Mucosa of rectum (tissue), 2 donors: ENCODE results near the gene SPPL2A.

ENCODE experiments used
- H3K27ac ChIP-seq, 2 donors: one replicate each; pipeline ENCODE4 v1.7.0; 2013; ENCODE audit warnings: inconsistent platforms in 2 of 2, low read depth in 2 of 2, low read length in 2 of 2
- H3K27me3 ChIP-seq, 2 donors: one replicate each; pipeline ENCODE4 v1.7.0; 2013; ENCODE audit warnings: low read length in 2 of 2; ENCODE audit not compliant: control insufficient read depth in 2 of 2, insufficient read depth in 2 of 2
- H3K36me3 ChIP-seq, 2 donors: one replicate each; pipeline ENCODE4 v1.7.0; 2013; ENCODE audit warnings: low read length in 2 of 2; ENCODE audit not compliant: control insufficient read depth in 2 of 2, insufficient read depth in 2 of 2
- H3K4me1 ChIP-seq, 2 donors: one replicate each; pipeline ENCODE4 v1.7.0; 2013; ENCODE audit warnings: low read length in 2 of 2, mild to moderate bottlenecking in 1 of 2; ENCODE audit not compliant: control insufficient read depth in 2 of 2, insufficient read depth in 2 of 2
- H3K4me3 ChIP-seq, 2 donors: one replicate each; pipeline ENCODE4 v1.7.0; 2013; ENCODE audit warnings: low read length in 2 of 2
- H3K9ac ChIP-seq, 2 donors: one replicate each; pipeline ENCODE4 v1.7.0; 2013; ENCODE audit warnings: low read length in 2 of 2, low read depth in 1 of 2, mild to moderate bottlenecking in 1 of 2
- H3K9me3 ChIP-seq, 2 donors: one replicate each; pipeline ENCODE4 v1.7.0; 2013; ENCODE audit warnings: low read length in 2 of 2; ENCODE audit not compliant: control insufficient read depth in 2 of 2
- donor health status: healthy.
- donor health status: Normal muscosa, but diverticular disease.

Gene SPPL2A

GRCh38 chr15:50800715-50801114, 35.2 kb upstream of the SPPL2A start:
- Histone ChIP-seq H3K9me3 (no peaks in the 10 kb centered on the region), H3K4me1 (peaks cover 3 to 24% of the 10 kb centered on the region in 2 donors), H3K9ac (no peak overlapping the region)

GRCh38 chr15:50798684-50799083, 33.2 kb upstream of the SPPL2A start:
- H3K4me1 ChIP-seq: peaks cover 6 to 32% of the 10 kb centered on the region in 2 donors
- peak overlapping the region; percentile 49 to 80 for H3K27ac ChIP-seq

More at GRCh38 chr15:50800715-50801114, 35.2 kb upstream of the SPPL2A start:
- no peaks in the 10 kb centered on the region for H3K36me3 ChIP-seq
- H3K4me3 ChIP-seq: no peak overlapping the region
- H3K27ac ChIP-seq: no peak overlapping the region
- H3K27me3 ChIP-seq: no peaks in the 10 kb centered on the region

GRCh38 chr15:50797926-50798325, 32.4 kb upstream of the SPPL2A start:
- Histone ChIP-seq H3K4me3 (no peak overlapping the region), H3K36me3 (no peaks in the 10 kb centered on the region), H3K27me3 (no peaks in the 10 kb centered on the region), H3K9me3 (no peaks in the 10 kb centered on the region), H3K4me1 (peaks cover 5 to 28% of the 10 kb centered on the region in 2 donors), H3K9ac (no peak overlapping the region), H3K27ac (peak overlapping the region; percentile 49 to 80)

More at GRCh38 chr15:50798684-50799083, 33.2 kb upstream of the SPPL2A start:
- Histone ChIP-seq H3K4me3 (no peak overlapping the region), H3K9ac (no peak overlapping the region), H3K27me3 (no peaks in the 10 kb centered on the region), H3K9me3 (no peaks in the 10 kb centered on the region), H3K36me3 (no peaks in the 10 kb centered on the region)

- Histone ChIP-seq H3K4me1 (peaks cover 17 to 36% of the 10 kb centered on the region in 2 donors), H3K9me3 (no peaks in the 10 kb centered on the region), H3K27ac (peak overlapping the region; percentile 86 to 90), H3K4me3 (peak overlapping the region in 1 of 2 donors; percentile 20), H3K36me3 (no peaks in the 10 kb centered on the region), H3K27me3 (no peaks in the 10 kb centered on the region), H3K9ac (peak overlapping the region; percentile 35 to 44)
Measured at GRCh38 chr15:50791486-50791885, 26.0 kb upstream of the SPPL2A start.

GRCh38 chr15:50790778-50791453, 25.4 kb upstream of the SPPL2A start:
- H3K9me3 ChIP-seq: no peaks in the 10 kb centered on the region
- H3K9ac ChIP-seq: peak overlapping the region; percentile 3 to 53
- no peak overlapping the region for H3K4me3 ChIP-seq
- no peaks in the 10 kb centered on the region for H3K36me3 ChIP-seq
- H3K27ac ChIP-seq: peak overlapping the region; percentile 86 to 90
- H3K4me1 ChIP-seq: peaks cover 17 to 40% of the 10 kb centered on the region in 2 donors
- no peaks in the 10 kb centered on the region for H3K27me3 ChIP-seq

GRCh38 chr15:50786871-50787270, 21.4 kb upstream of the SPPL2A start:
- Histone ChIP-seq H3K27ac (peak overlapping the region; percentile 38 to 54), H3K9me3 (no peaks in the 10 kb centered on the region), H3K9ac (no peak overlapping the region)

GRCh38 chr15:50786438-50786837, 20.9 kb upstream of the SPPL2A start:
- H3K36me3 ChIP-seq: no peaks in the 10 kb centered on the region
- H3K4me3 ChIP-seq: no peak overlapping the region
- no peak overlapping the region for H3K9ac ChIP-seq
- no peaks in the 10 kb centered on the region for H3K27me3 ChIP-seq
- peaks cover under 1 to 27% of the 10 kb centered on the region in 2 donors for H3K4me1 ChIP-seq
- H3K27ac ChIP-seq: peak overlapping the region in 1 of 2 donors; percentile 38
- no peaks in the 10 kb centered on the region for H3K9me3 ChIP-seq

More at GRCh38 chr15:50786871-50787270, 21.4 kb upstream of the SPPL2A start:
- Histone ChIP-seq H3K36me3 (no peaks in the 10 kb centered on the region), H3K27me3 (no peaks in the 10 kb centered on the region), H3K4me1 (peaks cover 5 to 30% of the 10 kb centered on the region in 2 donors), H3K4me3 (no peak overlapping the region)

- no peak overlapping the region for H3K27ac ChIP-seq
- no peak overlapping the region for H3K9ac ChIP-seq
- no peaks in the 10 kb centered on the region for H3K9me3 ChIP-seq
- H3K4me1 ChIP-seq: peaks cover 0 to 13% of the 10 kb centered on the region in 2 donors
- no peaks in the 10 kb centered on the region for H3K36me3 ChIP-seq
- H3K27me3 ChIP-seq: no peaks in the 10 kb centered on the region
- H3K4me3 ChIP-seq: no peak overlapping the region
Measured at GRCh38 chr15:50783895-50784294, 18.4 kb upstream of the SPPL2A start.

- Histone ChIP-seq H3K4me3 (no peak overlapping the region), H3K36me3 (no peaks in the 10 kb centered on the region), H3K27me3 (no peaks in the 10 kb centered on the region), H3K9me3 (no peaks in the 10 kb centered on the region), H3K27ac (no peak overlapping the region), H3K4me1 (peaks cover 0 to 13% of the 10 kb centered on the region in 2 donors), H3K9ac (no peak overlapping the region)
Measured at GRCh38 chr15:50783411-50783810, 17.9 kb upstream of the SPPL2A start.

GRCh38 chr15:50778086-50778485, 12.6 kb upstream of the SPPL2A start:
- Histone ChIP-seq H3K36me3 (no peaks in the 10 kb centered on the region), H3K27ac (no peak overlapping the region)

More at GRCh38 chr15:50778086-50778485, 12.6 kb upstream of the SPPL2A start:
- no peaks in the 10 kb centered on the region for H3K27me3 ChIP-seq
- H3K4me1 ChIP-seq: peaks cover 0 to 6% of the 10 kb centered on the region in 2 donors
- H3K9me3 ChIP-seq: no peaks in the 10 kb centered on the region
- no peak overlapping the region for H3K9ac ChIP-seq
- H3K4me3 ChIP-seq: no peak overlapping the region
